CMK (cell line): ENCODE measurements around the gene DCLK1.

Source experiments
- DNase-seq: peaks from one replicate; pipeline ENCODE4 v3.0.0-alpha.2; 2010; ENCODE audit warnings: low read depth

DCLK1 gene

DNA sequence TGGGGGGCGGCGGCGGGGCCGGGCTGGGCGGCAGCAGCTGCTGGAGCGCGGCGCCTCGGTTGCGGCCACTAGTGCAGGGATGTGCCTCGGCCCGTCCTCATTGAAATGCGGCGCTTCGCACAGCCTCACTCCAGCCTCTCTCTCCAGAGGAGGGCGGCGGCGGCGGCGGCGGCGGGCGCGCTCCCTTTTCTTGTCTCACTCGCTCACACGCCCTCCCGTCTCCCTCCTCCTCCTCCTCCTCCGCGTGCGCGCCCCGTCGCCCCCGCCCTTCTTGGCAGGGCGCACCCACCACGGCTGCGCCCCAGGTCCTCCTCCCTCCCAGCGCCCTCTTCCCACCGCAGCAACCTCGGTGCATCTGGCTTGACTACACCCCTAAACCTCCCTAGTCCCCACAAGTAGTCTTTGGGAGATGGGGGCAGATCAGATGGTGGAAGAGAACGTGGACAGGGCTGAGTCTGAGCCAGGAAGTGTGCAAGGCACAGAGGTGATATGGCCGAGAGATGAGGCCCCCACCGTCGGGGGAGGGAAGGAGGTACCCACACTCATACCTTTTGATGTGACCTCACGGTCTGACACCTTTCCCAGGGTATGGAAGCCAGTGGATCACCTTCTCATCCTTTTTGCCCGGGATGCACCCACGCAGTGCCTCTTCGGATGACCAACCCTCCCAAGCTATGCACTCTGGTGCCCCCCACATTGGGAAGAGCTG lies at the start of gene DCLK1:
DCLK1 (minus strand) TSS at position 161 of the 709 bp plus-strand sequence.
- DNase-seq: no peak

DNA sequence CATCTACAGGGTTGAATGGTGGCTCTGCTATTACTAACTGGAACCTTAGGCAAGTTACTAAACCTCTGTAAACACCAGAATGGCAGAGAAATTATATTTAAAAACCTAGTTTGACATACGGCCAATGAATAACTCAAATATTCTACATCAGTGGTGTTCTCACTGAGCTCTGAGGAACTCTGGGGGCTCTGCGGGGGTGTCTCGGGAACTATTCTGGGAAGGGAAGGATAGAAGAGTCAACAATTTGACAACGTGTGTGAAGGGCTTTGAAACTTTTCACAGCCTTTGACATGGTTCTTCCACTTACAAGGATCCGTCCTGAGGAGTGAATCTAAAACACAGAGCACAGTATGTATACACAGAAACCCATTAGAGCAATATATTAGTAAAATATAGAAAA lies 44.4 kb upstream of the DCLK1 start:
- DNase-seq: no peak

DNA sequence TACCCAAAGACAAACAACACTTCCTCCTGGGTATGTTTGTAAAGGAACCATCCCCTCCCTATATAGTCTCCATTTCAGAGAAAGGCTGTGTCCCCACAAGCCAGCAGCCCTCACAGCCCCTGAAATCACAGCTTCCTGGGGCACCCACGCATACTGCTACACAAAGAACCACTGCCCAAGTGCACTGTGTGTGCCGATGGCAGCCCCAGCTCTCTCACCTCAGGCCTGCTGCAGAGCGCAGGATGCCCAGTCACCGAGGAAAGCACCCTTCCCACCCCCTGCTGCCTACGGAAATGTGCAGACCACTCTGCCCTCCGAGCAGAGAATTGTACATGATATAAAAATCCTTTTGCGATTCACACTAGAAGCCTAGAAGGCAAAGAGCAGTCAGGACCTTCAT lies 43.7 kb upstream of the DCLK1 start:
- DNase-seq: no peak

DNA sequence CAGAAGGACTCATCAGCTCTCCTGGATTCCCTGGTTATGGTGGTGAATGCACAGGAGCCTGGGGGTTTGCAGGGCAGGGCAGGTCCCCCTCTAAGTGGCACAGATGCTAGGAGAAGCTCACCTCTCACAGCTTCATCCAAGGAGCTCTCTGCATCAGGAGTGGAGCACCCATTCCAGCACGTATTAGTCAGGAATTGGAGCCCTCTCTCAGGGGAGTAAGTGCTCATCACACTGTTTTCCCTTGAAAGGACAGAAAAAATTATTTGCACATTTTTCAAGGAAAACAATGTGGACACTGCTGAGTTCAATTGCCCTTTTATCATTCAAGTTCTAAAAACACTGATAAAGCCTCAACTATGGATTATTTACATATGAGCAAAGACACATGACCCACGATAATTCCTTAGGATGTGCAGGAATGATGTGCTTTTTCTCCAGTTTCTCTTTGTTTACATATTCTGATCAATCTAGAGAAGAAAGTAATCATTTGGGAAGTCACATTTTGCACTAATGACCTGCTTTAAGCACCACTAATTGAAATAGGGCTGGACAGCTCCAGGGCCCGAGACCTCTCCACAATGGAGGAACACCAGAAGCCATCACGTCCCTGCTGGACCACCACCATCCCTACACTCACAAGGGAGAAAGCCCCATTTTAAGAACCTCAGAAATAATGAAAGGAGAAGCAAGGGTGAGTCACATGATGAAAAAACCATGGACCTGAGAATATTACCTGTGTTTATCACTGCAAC lies 42.6 kb upstream of the DCLK1 start:
- DNase-seq: no peak

DNA sequence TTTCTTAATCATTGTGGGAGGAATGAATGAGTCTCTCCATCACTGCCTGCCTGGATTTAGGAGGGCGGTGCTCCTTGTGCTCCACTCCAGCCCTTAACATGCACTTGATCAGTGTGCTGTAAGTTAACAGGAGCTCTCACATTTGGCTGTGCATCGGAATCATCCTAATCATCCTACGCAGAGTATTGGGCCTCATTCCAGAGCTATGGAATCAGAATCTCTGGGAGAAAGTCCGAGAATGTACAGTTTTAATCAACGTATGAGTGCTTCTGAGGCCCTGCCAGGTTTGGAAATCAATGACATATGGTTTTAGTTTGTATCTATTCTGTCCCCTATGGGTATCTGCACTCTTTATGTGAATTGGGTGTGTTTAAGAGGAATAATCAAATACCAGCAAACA lies 34.9 kb upstream of the DCLK1 start:
- no peak for DNase-seq

DNA sequence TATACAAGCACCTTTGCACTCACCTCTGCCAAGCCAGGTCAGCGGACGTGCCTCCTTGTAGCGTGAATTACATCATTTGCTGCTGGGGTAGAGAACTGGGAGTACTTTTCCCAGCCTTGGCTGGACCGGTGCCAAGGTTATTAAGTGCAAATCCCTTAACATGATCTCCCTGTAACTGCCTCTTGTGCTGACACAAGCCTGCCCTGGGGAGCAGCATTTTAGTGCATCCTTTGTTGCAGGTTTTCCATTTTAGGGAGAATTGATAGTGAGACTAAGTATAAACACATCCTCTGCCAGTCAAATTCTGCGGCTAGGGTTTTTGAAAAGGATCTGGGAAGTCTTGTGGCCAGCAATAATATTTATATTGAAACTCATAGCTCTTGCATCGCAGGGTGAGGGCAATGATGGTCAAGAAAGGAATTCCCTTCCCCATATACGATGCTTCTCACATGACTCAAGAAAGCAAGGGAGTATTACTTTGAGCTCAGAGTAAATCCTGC lies 32.7 kb upstream of the DCLK1 start:
- no peak for DNase-seq

DNA sequence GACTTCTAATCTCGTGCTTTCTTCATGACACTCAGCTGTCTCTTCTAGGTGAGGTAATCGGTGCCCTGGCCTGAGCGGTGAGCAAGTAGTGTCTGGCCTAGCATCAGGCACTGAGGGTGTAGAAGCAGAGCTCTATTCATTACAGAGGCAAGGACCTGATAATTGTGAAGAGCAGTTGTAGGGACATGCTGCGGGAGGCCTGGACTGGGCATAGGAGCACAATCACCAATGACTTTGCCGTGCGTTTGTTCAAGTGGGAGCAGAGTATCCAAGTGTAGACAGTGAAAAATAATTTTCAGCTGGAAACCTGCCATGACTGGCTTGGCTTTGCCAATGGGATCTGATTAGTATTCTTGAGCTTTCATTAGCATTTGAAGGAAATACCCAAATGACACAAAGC lies 32.1 kb upstream of the DCLK1 start:
- no peak for DNase-seq

DNA sequence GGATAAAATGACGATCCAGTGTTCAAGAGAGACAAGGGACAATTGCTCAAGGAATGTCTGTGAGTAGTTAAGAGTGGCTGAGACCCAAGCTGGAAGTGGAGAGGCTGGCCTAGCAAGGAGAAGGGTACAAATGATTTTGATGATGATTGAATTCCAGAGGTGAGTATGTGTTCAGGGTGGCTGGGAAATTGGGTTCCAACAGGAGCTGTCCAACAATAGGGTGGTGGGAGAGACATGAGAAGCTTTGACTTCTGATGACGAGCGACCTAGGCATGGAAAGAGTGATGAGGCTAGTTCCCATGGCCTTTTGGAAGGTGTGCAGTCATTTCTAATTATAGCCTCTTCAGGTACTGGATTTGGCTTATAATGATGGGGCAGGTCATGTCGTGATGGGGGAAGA lies 29.1 kb upstream of the DCLK1 start:
- no peak for DNase-seq

DNA sequence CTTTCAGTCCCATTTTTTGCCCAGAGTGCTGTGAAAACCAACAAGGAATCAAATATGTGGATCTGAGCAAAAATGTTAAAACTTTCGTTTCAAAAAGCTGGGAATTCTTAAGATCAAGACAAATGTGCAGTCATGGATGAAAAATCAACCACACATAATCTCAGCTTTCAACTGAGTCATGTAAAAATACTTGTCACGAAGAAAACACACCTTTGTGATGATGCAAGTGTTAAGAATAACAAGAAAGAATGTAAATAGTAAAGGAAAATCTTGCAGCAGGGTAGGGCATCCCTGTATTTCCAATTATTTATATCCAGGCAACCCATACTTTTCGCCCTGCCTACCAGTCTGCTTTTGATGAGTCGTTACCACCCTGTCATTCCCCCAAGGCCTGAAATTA lies 27.4 kb upstream of the DCLK1 start:
- no peak for DNase-seq

DNA sequence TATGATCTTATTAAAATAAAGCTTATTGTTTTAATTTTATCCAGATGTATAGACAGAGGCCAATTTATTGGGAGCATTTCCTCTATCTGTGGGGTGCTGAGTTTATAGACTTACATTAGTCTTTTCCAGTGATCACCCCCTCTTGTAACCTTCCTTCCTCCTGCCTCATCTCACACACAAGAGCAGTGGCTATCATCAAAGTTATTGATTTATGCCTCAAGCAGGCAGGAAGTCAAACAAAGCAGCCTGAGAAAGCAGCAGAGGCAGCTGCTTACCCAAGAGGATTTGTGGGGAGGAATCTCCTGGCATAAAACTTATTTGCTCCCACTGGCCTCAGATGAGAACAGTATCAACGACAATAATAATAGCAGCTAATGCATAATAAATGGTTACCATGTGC lies 26.3 kb upstream of the DCLK1 start:
- no peak for DNase-seq

DNA sequence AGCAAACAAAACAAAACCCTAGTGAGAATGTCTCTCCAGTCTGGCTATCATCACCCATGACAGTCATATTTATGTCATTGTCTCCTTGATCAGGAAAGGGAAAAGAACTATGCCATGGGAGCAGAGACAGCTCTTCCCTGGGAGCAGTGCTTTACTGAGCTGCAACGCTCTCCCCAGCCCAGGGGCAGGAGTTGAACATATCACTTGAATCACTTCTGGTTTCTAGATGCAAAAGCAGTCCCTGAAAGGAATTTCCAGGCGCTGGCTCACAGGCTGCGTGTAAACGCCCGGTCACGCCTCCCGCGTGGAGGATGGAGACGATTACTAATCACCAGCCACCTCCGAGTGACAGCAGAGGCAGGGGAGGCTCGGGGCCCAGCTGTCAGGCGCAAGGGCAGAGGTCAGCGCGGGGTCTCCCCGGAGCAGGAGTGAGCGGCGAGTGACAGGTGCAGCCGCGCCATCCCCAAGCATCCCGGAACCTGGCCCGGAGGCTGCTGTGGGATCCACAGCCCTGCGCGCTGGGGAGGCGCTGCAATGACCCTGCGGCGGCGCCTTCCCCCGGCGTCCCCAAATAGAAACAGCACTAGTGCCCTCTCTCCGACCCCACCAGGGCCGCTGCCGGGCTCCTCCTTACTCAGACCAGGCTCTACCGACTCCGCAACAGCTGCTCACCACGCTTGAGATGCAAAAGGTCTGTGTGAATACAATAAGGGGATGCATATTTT lies 23.5 kb upstream of the DCLK1 start:
- DNase-seq: no peak

DNA sequence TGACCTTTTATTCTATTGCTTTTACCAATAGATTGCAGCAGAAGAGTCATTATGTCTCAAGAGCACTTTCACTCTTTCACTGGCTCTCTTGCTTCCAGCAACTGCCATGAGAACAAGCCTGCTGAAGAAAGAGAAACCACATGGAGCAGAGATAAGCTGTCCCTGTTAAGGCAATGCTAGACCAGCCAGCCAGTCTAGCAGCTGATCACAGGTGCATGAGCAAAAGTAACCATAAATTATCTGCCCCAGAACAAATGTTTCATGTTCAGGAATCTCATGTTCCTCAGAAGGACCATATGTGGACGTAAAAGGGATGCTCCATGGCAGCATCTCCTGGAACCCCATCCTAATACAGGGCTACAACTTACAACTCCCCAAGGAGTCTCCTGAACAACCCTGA lies 20.4 kb upstream of the DCLK1 start:
- DNase-seq: no peak

DNA sequence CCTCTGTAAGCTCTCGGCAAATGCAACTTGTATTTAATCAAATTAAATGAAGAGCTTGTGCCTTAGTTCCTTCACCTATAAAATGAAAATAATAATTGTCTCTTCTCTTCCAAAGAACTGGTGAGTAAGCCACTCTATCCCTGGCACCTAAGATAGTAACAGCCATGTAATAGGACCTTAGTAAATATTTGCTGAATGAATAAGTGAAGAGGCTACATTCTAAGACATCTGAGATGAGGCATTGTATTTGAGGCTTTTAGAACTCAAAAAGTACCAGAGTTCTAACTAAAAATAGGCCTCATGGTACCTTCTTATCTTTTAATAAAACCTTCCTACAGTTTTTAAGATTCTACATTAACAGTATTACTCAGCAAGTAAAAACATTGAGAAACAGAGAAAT lies 17.3 kb upstream of the DCLK1 start:
- no peak for DNase-seq

DNA sequence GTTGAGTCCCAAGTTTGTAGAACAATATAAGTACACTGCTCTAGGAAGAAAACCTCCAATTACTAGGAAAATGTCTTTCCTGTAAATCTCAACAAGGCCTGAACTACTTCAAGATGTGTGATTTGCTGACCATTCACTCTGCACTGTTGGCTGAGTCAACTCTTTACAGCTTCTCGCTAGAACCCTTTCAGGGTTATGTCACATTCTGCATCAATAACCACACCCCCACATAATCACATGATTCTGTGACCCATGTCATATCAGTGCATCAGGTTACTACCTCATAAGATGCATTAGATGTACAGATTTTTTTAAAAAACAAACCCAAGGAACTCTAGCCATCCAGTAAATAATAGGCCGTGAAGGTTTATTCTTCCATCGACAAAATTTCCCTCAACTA lies 16.1 kb upstream of the DCLK1 start:
- no peak for DNase-seq

DNA sequence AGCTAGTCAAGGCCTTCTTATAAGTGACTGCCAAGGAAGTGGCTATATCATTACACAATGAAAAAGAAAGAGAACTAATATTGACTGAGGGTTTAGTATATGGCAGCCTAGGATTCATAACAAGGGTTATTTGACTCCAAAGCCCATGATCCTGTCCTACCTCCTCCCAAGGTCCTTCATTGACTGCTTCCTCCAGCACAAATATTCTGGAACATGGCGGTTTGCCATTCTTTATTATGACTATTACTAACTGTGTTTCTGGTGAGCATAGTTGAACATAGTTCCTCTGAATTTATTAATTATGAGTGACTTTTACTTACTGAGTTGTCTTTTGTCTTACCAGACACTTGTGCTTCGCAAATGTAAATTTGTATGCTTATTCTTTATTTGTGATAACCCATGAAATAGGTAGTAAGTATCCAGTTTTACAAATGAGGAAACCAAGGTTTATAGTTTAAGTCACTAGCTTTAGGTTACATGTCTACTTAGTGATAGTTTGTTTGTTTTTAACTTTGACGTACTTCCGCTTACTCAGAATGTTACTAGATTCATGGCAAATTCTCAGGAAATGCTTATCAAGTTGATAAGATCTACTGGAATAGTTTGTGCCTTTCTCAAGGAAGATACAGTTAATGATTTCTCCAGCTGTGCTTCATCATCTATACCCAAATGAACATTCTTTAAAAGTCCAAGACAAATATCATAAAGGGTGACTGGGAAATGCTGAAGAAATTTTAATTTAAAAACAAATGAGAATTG lies 15.5 kb upstream of the DCLK1 start:
- DNase-seq: no peak

DNA sequence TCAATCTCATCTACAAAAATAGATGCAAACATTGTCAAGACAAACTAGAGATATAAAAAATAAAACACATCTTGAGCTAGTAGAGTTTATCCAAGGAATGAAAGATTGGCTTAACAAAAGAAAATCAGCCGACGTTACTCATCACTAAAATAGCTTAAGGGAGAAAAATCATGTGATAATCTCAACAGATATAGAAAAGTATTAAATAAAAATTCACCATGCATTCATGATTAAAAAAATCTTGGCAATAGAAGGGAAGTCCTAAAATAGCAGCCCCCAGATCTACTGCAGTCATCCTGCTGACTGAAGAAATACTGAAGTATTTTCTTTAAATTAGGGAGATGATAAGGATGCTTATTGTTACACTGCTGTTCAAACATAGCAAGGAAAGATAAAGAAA lies 12.6 kb upstream of the DCLK1 start:
- no peak for DNase-seq

DNA sequence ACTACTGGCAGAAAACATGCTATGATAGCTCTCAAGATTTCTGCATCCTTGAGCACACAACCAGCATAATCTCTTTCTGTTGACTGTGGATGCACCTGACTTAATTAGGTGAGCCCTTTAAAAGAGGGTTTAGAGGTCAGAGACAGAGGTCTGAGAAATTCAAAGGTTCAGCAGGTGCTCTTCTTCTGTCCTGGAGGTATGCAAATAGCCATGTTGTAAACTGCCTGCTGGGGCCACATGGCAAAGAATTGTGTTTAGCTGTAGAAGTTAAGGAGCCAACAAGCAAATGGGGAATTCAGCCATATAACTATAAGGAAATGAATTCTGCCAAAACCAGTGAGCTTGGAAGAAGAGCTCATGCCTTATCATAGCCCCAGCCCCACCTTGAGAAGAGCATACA lies 11.6 kb upstream of the DCLK1 start:
- DNase-seq: no peak

DNA sequence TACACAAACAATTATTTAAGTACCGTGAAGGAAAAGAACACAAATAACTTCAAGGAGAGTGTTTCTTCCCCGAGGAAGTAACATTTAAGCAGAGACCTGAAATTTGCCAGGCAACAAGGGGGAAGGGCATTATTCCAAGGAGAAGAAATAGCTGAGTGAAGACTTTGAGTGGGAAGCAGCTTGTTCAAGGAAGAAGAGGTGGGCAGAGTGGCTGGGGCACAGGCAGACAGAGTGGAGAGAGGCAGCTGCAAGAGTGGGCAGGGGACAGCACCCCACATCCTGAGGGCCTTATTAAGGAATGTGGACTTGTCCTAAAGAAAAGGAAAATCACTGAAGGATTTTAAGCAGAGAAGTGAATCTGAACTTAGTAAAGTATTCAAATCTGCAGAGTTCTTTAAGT lies 4.7 kb upstream of the DCLK1 start:
- DNase-seq: no peak

DNA sequence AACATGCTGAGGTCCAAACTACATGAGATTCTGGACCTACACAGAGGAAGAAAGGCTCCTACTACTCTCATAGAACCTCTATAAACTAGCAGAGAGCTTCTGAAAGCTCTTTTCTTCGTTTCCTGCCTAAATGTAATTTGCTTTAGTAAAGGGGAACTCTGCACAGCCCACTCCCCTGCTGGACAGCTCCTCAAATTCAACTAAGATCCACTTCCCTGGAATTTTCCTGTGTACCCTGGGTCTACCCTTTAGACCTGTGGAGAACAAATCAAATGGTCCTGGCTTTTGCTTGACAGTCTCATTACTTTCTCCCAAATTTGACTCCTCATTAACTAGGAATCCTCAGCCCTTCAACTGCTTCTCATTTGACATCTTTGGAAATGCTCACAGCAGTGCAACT lies 3.5 kb upstream of the DCLK1 start:
- no peak for DNase-seq

DNA sequence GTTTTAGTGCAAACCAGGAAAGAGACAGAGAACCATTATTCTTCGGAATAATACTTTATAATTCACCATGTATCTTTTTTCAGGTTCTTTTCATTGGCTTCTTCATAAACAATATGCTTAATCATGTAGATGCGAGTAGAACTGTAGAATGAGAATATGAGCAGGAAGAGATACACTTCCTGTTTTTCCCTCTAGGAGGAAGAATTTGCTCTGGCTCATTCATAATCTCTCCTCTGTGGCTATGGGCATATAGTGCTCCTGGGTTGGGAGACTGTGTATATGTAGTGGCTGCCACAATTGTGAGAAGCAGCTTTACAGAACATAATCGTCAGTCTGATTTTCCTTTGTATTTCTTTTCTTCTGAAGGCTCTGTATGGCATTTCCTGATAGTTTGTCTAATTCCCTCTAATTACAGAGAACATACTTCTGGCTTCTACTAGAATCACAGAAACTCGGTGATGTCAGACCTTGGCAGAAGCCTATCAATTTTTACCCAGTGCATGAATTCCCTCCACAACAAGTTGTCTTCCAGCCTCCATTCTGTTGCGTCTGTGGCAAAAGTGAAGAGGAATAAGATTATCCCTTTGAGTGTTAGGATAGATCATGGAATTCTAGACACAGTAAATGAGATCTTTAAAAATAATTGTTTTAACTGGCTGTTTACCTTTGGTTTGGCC lies 2.9 kb upstream of the DCLK1 start:
- no peak for DNase-seq

DNA sequence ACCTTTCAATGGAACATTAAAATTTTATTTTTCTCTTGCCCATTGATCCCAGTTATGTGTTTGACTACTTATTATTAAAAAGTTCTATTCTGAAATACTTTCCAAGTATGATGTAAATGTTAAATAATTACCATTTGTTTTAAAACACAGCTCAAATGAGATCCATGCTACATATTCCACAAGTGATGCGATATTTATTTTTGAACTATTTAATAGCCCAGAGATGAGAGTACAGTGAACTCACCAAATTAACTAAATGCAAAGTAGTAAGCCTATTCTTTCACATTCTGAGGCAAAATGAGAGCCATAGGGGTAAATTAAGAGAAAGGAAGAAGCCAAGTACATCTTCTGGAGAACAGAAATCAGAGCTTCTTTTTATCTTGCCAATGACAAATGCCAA lies 1.2 kb upstream of the DCLK1 start:
- no peak for DNase-seq

DNA sequence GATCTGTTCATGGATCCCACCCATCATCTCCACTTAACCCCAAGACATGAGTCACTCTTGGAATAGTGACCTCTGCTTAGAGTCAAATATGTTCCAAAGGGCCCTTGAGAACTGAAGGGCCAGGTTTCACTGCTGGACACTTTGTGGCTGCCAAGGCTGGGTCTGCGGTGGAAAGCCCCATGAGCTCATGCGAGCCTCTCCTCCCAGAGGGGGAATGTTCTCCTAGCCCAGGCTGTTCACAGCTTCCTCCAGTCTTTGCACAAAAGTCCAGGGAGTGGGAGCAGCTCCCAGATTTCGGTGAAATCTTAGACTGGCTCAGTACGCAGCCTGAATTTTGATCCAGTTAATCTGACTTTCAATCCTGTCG lies 732 bp upstream of the DCLK1 start:
- no peak for DNase-seq
